ENCODE results near the gene APOL6.

APOL6 gene

GRCh38 chr22:35660291-35661127 is 12.3 kb downstream of the APOL6 start:
- no peak for ATAC-seq (ENCODE audit: low read depth)

GRCh38 chr22:35661464-35661863 is 13.2 kb downstream of the APOL6 start:
- H3K4me1 ChIP-seq (ENCODE audit: insufficient read depth, poor library complexity, severe bottlenecking) = no peaks in the 10 kb centered on the region
- TF ChIP-seq CTCF (IDR thresholded peaks at IDR 0.05; ENCODE audit: poor library complexity, severe bottlenecking) = no peak
- ATAC-seq (ENCODE audit: low read depth) = no peak
- H3K36me3 ChIP-seq (ENCODE audit: low read depth) = peaks cover 39% of the 10 kb centered on the region
- H3K27ac ChIP-seq (ENCODE audit: poor library complexity, severe bottlenecking) = no peak overlapping the region
- DNase-seq (ENCODE audit: low spot score) = no peak
- peaks cover 18% of the 10 kb centered on the region for H3K9me3 ChIP-seq (ENCODE audit: severe bottlenecking)
- no peak overlapping the region for H3K4me3 ChIP-seq (ENCODE audit: severe bottlenecking)
- H3K27me3 ChIP-seq (ENCODE audit: insufficient read depth, poor library complexity, severe bottlenecking) = no peaks in the 10 kb centered on the region

More at GRCh38 chr22:35660291-35661127, 12.3 kb downstream of the APOL6 start:
- H3K36me3 ChIP-seq (ENCODE audit: low read depth) = peaks cover 39% of the 10 kb centered on the region
- H3K9me3 ChIP-seq (ENCODE audit: severe bottlenecking) = peaks cover 14% of the 10 kb centered on the region
- H3K4me1 ChIP-seq (ENCODE audit: insufficient read depth, poor library complexity, severe bottlenecking) = no peaks in the 10 kb centered on the region
- H3K27ac ChIP-seq (ENCODE audit: poor library complexity, severe bottlenecking) = no peak overlapping the region
- H3K4me3 ChIP-seq (ENCODE audit: severe bottlenecking) = no peak overlapping the region
- H3K27me3 ChIP-seq (ENCODE audit: insufficient read depth, poor library complexity, severe bottlenecking) = no peaks in the 10 kb centered on the region
- TF ChIP-seq CTCF (IDR thresholded peaks at IDR 0.05; ENCODE audit: poor library complexity, severe bottlenecking) = no peak
- DNase-seq (ENCODE audit: low spot score) = no peak

GRCh38 chr22:35662914-35663313 is 14.7 kb downstream of the APOL6 start:
- peaks cover 32% of the 10 kb centered on the region for H3K36me3 ChIP-seq (ENCODE audit: low read depth)
- no peaks in the 10 kb centered on the region for H3K4me1 ChIP-seq (ENCODE audit: insufficient read depth, poor library complexity, severe bottlenecking)
- H3K27ac ChIP-seq (ENCODE audit: poor library complexity, severe bottlenecking) = no peak overlapping the region
- peaks cover 18% of the 10 kb centered on the region for H3K9me3 ChIP-seq (ENCODE audit: severe bottlenecking)
- no peaks in the 10 kb centered on the region for H3K27me3 ChIP-seq (ENCODE audit: insufficient read depth, poor library complexity, severe bottlenecking)
- ATAC-seq (ENCODE audit: low read depth) = no peak
- no peak for TF ChIP-seq CTCF (IDR thresholded peaks at IDR 0.05; ENCODE audit: poor library complexity, severe bottlenecking)
- DNase-seq (ENCODE audit: low spot score) = no peak
- no peak overlapping the region for H3K4me3 ChIP-seq (ENCODE audit: severe bottlenecking)

- Histone ChIP-seq H3K36me3 (ENCODE audit: low read depth) (peaks cover 32% of the 10 kb centered on the region), H3K4me1 (ENCODE audit: insufficient read depth, poor library complexity, severe bottlenecking) (no peaks in the 10 kb centered on the region), H3K4me3 (ENCODE audit: severe bottlenecking) (no peak overlapping the region), H3K27me3 (ENCODE audit: insufficient read depth, poor library complexity, severe bottlenecking) (no peaks in the 10 kb centered on the region), H3K27ac (ENCODE audit: poor library complexity, severe bottlenecking) (no peak overlapping the region), H3K9me3 (ENCODE audit: severe bottlenecking) (peaks cover 18% of the 10 kb centered on the region)
- DNase-seq (ENCODE audit: low spot score) = no peak
- no peak for ATAC-seq (ENCODE audit: low read depth)
- TF ChIP-seq CTCF (IDR thresholded peaks at IDR 0.05; ENCODE audit: poor library complexity, severe bottlenecking) = no peak
Measured at GRCh38 chr22:35663371-35663770, 15.1 kb downstream of the APOL6 start.

Data from RWPE2 (cell line).